ENCODE measurements around the gene CACYBP.

The CACYBP gene

GRCh38 chr1:174982971-174983689 lies 16.6 kb upstream of the CACYBP start:
- Mint-ChIP-seq H3K4me3 (no peak overlapping the region), H3K4me1 (no peaks in the 10 kb centered on the region), H3K36me3 (ENCODE audit: low read depth) (no peaks in the 10 kb centered on the region), H3K27me3 (ENCODE audit: low read depth, poor library complexity) (no peaks in the 10 kb centered on the region), H3K9me3 (no peaks in the 10 kb centered on the region), H3K27ac (no peak overlapping the region)
- TF ChIP-seq CTCF (IDR thresholded peaks at IDR 0.05) = peak; percentile 67
- DNase-seq = peak; percentile 28

DNA sequence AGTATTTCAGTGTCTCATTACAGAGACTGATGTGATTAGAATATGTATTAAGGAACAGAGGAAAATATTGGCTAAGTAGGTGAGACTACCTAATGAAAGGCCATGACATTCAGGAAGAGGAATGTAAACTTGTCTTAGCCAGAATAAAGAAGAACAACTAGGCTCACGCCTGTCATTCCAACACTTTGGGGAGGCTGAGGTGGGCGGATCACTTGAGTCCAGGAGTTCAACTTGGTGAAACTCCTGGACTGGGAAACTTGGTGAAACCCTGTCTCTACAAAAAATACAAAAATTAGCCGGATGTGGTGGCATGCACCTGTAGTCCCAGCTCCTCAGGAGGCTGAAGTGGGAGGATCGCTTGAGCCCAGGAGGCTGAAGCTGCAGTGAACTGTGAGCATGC lies 14.8 kb upstream of the CACYBP start:
- no peaks in the 10 kb centered on the region for H3K27me3 Mint-ChIP-seq (ENCODE audit: low read depth, poor library complexity)
- H3K36me3 Mint-ChIP-seq (ENCODE audit: low read depth) = no peaks in the 10 kb centered on the region
- H3K4me1 Mint-ChIP-seq = no peaks in the 10 kb centered on the region
- no peak overlapping the region for H3K27ac Mint-ChIP-seq
- H3K9me3 Mint-ChIP-seq = no peaks in the 10 kb centered on the region
- no peak for TF ChIP-seq CTCF (IDR thresholded peaks at IDR 0.05)
- no peak overlapping the region for H3K4me3 Mint-ChIP-seq
- no peak for DNase-seq

DNA sequence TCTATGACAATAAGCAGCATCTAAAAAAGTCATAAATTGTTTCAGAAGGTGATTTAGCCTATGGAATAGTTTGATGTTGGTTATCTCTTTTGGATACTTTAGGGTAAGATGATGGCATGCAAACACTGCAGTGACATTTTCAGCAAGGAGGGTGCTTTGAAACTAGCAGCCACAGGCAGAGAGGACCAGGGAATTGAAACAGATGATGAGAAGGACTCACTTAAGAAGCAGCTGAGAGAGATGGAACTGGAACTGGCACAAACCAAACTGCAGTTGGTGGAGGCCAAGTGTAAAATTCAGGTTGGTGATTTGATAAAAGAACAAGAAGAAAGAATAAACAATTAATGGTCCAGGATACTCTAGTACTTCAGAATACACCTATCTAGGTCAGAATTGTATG lies 11.2 kb upstream of the CACYBP start:
- no peak overlapping the region for H3K27ac Mint-ChIP-seq
- H3K9me3 Mint-ChIP-seq = no peaks in the 10 kb centered on the region
- no peak overlapping the region for H3K4me3 Mint-ChIP-seq
- H3K36me3 Mint-ChIP-seq (ENCODE audit: low read depth) = no peaks in the 10 kb centered on the region
- TF ChIP-seq CTCF (IDR thresholded peaks at IDR 0.05) = no peak
- no peak for DNase-seq
- no peaks in the 10 kb centered on the region for H3K4me1 Mint-ChIP-seq
- no peaks in the 10 kb centered on the region for H3K27me3 Mint-ChIP-seq (ENCODE audit: low read depth, poor library complexity)

- Mint-ChIP-seq H3K4me1 (no peaks in the 10 kb centered on the region), H3K27ac (no peak overlapping the region), H3K36me3 (ENCODE audit: low read depth) (no peaks in the 10 kb centered on the region), H3K9me3 (no peaks in the 10 kb centered on the region), H3K4me3 (no peak overlapping the region), H3K27me3 (ENCODE audit: low read depth, poor library complexity) (no peaks in the 10 kb centered on the region)
- no peak for DNase-seq
- TF ChIP-seq CTCF (IDR thresholded peaks at IDR 0.05) = no peak
Observed at GRCh38 chr1:174988986-174989385, 10.8 kb upstream of the CACYBP start.

- no peak for DNase-seq
- TF ChIP-seq CTCF (IDR thresholded peaks at IDR 0.05) = no peak
- Mint-ChIP-seq H3K9me3 (no peaks in the 10 kb centered on the region), H3K36me3 (ENCODE audit: low read depth) (no peaks in the 10 kb centered on the region), H3K27me3 (ENCODE audit: low read depth, poor library complexity) (no peaks in the 10 kb centered on the region), H3K27ac (no peak overlapping the region), H3K4me3 (no peak overlapping the region), H3K4me1 (no peaks in the 10 kb centered on the region)
Observed at GRCh38 chr1:174989536-174990220, 10.1 kb upstream of the CACYBP start.

All from nephron progenitor cell (in vitro differentiated cells).